GM18907 (cell line): ENCODE results near the gene ERFE.
"Not testable (repeated sequence)": the region's sequence is repeated elsewhere in the genome, so short reads cannot be mapped to it uniquely, and the experiment has no call there.

ENCODE experiments used
- ATAC-seq: cut with Tn5 transposase; IDR thresholded peaks from one replicate; pipeline ENCODE4 v1.9.1; 2021; ENCODE audit warnings: mild to moderate bottlenecking, moderate library complexity; ENCODE audit not compliant: unreplicated experiment

The ERFE gene

DNA sequence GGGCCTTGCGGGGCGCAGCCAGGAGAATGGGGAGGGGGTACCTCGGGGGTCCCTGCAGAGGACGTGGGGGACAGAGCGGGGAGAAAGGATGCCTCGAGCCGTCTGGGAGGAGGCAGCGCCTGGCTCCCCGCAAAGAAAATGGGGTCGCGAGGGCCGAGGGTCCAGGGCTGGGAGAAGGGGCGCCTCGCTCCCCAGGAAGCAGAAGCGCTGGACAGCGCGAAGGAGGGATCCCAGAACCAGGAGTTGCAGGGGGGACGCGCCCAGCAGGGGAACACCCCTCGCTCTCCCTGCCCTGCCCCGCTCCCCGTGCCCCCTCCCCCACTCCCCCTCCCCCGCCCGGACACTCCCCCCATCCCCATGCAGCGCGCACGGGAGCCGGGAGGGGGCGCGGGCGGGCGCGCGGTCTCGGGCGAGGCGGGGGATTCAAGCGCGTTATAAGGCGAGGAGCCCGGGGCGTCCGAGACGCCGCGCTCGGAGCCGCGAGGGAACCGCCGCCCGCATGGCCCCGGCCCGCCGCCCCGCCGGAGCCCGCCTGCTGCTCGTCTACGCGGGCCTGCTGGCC, at the start of gene ERFE:
Gene ERFE (plus strand): TSS at position 462 of the 562 bp plus-strand sequence. CDS start 38 bp downstream, at position 500.
- no peak for ATAC-seq

- no peak for ATAC-seq
Observed at GRCh38 chr2:238113611-238114010, 45.2 kb upstream of the ERFE start.

DNA sequence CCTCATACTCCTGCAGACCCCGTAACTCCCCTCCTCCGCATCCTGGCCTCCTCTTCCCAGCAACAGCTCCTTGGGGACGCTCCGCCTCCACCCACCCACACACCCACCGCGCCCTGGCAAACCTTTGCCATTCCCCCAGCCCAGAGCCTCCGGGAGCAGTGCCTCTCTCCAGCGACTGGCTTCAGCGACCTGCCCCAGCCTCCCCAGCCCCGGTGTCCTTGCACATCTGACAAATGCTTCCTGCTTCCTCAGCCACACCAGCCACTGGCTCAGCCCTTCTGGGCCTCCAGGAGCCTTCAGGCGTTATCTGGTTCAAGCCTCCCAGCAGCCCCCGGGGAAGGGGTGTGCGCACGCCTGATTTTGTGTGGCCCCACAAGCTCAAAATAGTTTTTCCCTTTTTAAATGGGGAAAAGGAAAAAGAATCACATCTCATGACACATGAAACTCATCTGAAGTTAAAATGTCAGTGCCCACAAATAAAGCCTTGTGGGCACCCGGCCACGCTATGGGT, 44.4 kb upstream of the ERFE start:
- ATAC-seq: no peak

DNA sequence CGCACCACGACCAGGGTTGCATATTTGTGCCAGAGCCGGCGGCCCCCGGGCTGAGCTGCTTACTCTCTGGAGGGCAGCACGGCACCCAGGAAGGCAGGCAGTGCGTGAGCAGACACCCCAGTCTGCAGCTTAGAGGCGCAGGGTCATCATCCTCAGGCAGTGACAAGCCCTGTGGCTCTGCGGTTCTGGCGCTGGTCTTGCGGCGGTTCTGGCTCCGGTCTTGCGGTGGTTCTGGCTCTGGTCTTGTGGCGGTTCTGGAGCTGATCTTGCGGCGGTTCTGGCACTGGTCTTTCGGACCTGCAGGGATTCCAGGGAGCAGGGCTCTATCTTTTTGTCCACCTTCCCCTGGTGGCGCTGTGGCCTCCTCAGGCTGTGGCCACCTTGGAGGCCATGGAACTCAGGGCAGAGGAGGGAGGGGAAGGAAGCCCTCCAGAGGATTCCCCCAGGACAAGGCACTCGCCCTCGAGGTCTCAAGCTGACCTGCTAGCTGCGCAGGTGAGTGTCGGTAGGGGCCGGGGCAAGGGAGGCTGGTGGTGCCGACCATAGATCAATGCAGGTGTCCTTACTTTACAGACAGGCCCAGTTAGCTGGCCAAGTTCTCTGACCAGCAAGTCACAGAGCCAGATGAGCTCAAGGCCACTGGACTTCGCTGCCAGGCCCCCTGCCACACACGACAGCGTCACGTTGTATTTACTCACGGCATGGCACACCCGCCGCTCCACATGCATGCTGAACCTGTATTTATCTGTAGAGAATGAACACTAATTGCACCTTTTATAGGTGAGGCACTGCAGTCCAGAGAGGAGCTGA, 43.7 kb upstream of the ERFE start:
- ATAC-seq: no peak

- not testable (repeated sequence) for ATAC-seq
Observed at GRCh38 chr2:238115709-238116108, 43.1 kb upstream of the ERFE start.

DNA sequence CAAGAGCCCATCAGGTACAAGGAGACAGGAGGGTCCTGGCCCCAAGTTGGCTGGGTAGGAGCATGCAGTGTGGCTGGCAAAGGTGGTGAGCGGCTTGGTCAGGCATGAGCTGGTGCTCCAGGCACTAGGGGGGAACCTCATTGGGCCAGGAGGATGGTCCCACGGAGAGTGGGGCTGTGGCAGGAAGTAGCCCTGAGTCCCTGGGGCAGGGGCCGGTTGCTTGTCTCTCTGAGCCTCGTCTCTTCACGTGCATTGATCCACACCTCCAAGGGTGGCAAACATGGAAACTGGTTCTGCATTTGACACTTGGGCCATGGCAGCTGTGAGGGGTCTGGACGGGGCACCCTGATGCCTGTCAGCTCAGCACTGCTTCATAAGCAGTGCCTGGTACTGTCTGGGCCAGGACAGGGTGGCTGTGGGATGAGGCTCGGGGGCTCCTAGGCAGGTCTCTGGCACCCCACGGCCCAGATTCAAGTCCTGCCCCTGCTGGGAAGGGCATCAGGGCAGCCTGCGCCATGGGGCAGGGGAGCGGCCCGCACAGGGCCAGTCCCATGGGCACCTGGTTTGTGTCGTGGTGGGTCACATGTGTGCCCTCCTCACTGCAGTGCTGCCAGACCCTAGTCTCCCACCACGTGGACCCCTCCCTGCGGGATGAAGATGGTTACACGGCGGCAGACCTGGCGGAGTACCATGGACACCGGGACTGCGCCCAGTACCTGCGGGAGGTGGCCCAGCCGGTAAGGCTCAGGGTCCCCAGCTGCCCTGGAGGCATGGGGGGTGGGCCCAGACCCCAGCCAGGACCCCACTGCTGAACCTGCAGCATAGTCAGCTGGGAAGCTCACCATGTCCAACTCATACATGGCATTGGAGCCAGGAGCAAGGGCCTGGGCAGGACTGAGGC, 42.2 kb upstream of the ERFE start:
- ATAC-seq: no peak

DNA sequence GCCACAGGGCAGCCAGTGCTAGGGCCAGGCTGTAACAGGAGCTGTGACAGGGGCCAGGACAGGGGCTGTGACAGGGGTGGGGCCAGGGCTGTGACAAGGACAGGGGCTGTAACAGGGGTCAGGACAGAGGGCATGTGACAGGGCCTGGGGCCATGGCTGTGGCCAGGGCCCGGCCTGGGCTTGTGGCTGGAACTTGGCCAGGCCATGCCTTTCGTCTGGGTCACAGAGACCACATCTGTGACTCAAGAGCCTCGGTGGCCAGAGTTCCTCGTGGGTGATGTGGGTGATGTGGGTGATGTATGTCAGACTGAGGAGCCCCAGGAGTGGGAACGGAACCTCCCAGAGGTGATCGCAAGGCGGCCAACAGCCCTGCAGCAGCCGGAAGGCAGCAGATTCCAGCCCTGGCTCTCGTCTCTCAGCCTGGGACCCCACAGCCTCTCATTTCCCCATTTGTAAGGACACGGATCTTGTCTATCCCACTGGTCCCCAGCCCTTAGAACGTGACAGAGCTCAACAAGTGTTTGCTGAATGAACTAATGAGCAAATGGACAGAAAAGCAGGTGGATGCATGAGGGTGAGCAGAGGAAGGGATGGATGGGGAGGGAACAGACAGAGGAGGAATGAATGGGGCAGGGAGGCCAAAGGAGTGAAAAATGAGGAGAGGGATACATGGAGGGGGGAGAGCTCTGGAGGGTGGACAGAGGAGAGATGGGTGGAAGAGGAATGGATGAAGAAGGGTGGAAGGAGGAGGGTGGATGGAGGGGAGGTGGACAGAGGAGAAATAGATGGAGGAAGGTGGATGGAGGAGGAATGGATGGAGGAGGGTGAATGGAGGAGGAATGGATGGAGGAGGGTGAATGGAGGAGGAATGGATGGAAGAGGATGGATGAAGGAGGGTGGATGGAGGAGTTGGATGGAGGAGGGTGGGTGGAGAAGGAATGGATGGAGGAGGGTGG, 41.3 kb upstream of the ERFE start:
- no peak for ATAC-seq

- no peak for ATAC-seq
Observed at GRCh38 chr2:238119756-238120462, 38.9 kb upstream of the ERFE start.

GRCh38 chr2:238120463-238121298, 38.1 kb upstream of the ERFE start:
- ATAC-seq: no peak

DNA sequence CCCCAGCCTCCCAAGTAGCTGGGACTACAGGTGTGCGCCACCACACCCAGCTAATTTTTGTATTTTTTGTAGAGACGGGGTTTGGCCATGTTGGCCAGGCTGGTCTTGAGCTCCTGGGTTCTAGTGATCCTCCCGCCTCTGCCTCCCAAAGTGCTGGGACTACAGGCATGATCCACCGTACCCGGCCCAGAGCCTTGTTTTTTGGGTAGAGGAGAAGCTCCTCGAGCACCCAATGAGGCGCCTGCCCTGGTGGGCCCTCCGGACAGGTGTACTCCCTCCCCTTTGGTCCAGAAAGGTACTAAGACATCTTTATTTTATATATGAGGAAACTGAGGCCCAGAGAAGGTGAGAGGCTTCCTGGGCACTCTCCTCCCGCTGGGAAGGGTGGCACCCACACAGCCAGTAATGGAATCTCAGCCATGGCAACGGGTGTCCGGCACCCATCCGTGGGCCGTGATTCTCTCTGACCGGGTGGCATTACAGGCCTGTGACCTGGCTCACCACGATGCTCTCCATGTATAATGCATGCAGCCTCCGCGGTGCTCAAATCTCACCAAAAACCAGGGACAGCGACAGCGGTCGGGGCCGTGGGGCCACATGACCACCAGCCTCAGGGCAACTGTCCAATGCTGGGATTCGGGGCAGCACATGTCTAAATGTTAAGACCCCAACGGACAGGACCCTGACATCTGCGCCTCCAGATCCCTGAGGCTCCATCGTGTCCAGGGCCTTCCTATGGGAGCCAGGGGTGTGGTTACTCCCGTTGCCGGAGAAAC, 37.1 kb upstream of the ERFE start:
- ATAC-seq: no peak

DNA sequence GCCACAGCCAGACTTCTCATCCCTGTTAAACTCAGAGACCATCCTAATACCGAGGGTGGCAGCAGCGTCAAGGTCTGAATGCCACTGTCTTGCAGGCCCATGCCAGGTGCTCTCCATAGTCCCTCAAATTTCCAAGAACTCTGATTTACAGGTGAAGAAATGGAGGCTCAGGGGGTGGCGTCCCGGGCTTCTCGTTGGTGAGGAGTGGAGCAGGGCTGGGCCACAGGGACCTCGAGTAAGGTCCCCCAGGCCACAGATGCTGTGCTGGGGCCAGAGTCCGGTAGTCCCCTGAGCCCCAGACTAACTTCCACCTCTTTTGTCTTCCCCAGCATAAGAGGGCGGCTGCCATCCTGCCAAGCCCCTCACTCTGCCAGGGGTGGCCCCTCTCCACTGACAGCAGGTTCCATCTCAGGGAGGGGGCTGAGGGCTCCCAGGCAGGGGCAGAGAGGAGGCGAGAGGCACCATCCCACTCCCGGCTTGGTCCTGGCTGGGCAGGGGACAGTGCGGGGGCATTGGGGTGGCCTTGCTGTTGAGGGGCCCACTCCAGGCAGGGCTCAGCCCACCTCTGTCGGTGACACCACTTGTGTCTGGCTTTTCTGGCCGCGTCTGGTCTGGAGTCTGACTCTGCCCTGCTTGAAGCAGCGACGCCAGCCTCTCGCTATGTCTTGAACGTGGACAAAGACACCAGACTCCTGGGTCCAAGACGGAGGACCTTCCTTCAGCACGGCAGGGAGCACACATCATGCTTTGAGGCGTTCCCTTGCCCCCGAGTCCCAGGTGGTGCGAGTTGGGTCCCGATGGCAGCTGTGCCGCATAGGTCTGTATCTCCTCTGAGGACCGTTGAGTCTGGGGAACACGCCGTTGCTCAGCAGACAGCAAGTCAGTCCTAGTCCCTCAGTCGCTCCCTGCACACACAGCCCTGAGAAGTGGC, 36.2 kb upstream of the ERFE start:
- ATAC-seq: no peak

DNA sequence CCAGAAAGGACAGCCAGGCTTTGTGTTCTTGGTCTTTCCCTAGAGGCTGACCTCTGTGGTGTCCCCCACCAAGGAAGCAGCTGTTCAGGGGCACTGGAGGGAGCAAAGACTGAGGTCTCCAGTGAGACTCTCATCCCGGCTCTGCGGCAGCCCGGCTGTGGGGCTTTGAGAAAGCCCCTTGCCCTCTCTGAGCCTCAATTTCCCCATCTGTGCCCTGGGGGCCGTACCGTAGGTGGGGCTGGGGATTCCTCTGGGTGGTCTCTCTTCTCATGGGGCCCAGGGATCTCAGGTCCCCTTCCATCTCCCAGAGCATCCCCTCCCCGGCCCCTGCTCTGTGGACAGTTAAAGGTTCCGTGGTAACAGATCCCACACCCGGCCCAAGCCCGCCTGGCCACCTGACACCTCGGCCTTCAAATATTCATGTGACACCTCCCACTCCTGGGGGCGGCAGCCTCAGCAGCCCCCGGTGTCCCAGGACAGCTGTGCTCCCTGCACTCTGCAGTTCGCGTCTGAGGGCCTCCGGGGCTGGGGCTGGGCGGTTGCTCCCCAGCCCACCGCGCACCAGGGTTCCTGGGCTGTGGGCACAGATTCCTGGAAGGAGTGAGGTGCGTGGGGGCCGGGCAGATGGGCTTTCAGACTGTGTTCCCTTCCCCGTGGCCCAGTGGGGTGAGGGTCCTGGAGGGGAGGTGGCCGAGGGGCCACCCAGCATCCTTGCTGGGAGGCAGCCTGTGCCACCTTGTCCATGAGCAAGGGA, 35.4 kb upstream of the ERFE start:
- no peak for ATAC-seq

- ATAC-seq: no peak
Observed at GRCh38 chr2:238123991-238124470, 34.7 kb upstream of the ERFE start.

DNA sequence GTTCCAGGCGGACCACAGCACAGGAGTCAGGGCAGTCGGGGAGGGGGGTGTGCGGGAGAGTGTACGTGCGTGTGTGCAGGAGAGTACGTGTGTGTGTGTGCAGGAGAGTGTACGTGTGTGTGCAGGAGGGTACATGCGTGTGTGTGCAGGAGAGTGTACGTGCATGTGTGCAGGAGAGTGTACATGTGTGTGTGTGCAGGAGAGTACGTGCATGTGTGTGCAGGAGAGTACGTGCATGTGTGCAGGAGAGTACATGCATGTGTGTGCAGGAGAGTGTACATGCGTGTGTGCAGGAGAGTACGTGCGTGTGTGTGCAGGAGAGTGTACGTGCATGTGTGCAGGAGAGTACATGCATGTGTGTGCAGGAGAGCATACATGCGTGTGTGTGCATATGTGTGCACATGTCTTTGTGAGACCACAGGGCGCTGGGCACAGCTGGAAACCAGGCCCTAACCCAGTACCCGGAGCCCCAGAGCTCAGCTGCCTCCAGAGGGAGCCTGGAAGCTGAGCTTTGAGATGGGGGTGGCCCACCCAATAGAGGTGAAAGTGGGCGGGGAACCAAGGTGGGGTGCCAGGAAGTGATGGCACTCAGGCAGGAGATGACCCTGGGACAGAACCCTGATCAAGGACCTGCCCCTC, 34.2 kb upstream of the ERFE start:
- ATAC-seq: no peak

DNA sequence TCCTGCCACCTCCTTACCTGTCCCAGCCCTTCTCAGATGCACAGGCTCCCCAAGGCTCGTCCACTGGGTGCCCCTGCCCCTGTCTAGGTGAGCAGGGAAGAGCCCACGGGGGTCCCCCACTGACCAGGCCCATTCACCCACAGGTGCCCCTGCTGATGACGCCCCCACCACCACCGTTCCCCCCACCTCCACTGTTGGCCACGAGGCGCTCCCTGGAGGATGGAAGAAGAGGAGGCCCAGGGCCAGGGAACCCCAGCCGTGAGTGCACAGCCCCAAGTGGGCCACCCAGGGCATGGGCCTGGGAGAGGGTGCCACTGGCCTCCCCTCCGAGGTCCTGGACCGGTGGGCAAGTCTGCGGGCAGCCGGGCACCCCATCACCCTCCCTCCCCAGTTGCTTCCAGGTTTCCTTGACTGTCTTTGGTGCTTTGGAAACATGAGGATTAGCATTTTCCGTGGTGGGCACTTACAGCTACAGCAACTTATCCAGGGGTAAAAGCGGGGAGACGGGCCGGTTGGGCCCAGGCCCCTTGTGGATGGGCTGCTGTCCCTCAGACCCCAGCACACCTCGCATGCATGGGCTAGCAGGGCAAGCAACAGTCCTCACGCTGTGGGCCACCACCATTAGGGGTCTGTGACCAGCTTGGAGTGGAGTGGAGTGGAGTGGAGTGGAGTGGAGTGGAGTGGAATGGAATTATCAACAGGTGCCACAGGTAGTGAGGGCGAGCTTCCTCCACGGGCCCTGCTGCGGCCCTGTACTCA, 33.5 kb upstream of the ERFE start:
- ATAC-seq: no peak
